NT2/D1 (cell line): ENCODE results near the gene CCDC120.

Experiments used
- SUZ12 ChIP-seq: IDR thresholded peaks from 2 replicates; pipeline ENCODE4 v1.6.1; 2011; ENCODE audit not compliant: insufficient read length, insufficient read depth; ENCODE audit errors: extremely low read depth
- YY1 ChIP-seq: IDR thresholded peaks from 2 replicates; pipeline ENCODE4 v1.6.1; 2011; ENCODE audit not compliant: insufficient read length, insufficient read depth
- ZNF274 ChIP-seq: IDR thresholded peaks from 2 replicates; pipeline ENCODE4 v1.6.1; 2011; ENCODE audit warnings: mild to moderate bottlenecking, low read depth, low read length

DNA sequence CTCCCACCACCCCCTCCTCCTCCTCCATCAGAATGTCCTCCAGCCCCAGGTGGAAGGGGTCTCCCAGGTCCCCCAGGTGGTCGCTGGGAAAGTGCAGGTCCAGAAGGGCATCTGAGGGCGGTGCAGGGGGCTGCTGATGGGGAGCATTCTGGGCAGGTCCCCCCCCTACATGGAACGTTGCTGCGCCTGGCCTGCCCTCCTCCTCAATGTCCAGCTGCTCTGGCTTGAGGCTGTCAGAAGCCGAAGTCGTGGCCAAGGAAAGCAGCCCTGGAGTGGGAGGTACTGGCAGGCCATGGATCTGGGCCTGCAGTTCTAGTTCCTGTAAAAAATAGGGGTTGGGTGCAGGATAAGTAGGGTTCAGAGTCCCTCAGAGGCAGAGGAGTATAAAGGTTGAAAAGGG lies 28.5 kb upstream of the CCDC120 start:
- TF ChIP-seq ZNF274 (no peak), YY1 (no peak), SUZ12 (no peak)
